MCF 10A (cell line): ENCODE measurements around the gene ABCF2. TPM values are rescaled to one million over a fixed set of nuclear protein-coding genes. Genes with fewer than 3 reads are reported as not detected.
A peak's percentile ranks its signal among the peaks of the same experiment; 100 is the strongest.

ENCODE experiments used
- BruUV-seq: library from RNA; stranded (reverse); fragments of 400-500 nt; replicated peaks from 2 replicates; lab custom pipeline; 2021; lab: Mats Ljungman, UMichigan
- CTCF ChIA-PET: fragments of 300-600 bp; sonication (Branson Sonifier 250); formaldehyde crosslinking; extraction: SDS; loops from one replicate; lab custom pipeline; 2021; ENCODE audit warnings: antibody characterized with exemption, inconsistent platforms; lab: Yijun Ruan, JAX
- POLR2A ChIA-PET: fragments of 300-600, 350-650 bp; sonication (Branson Sonifier 250); formaldehyde crosslinking; extraction: SDS; loops from one replicate; lab custom pipeline; 2020; ENCODE audit warnings: antibody characterized with exemption, inconsistent platforms; lab: Yijun Ruan, JAX
- DNase-seq: peaks from one replicate; pipeline ENCODE4 v3.0.0-alpha.2; 2018; ENCODE audit not compliant: unreplicated experiment
- H3K27ac Mint-ChIP-seq: one replicate; pipeline ENCODE4 v1.8.0; 2022; ENCODE audit warnings: mild to moderate bottlenecking, low read depth, mixed read lengths; ENCODE audit not compliant: unreplicated experiment
- H3K27me3 Mint-ChIP-seq: one replicate; pipeline ENCODE4 v1.8.0; 2022; ENCODE audit warnings: mixed read lengths; ENCODE audit not compliant: insufficient read depth, unreplicated experiment
- H3K36me3 Mint-ChIP-seq: one replicate; pipeline ENCODE4 v1.8.0; 2022; ENCODE audit warnings: mild to moderate bottlenecking, moderate library complexity, mixed read lengths; ENCODE audit not compliant: insufficient read depth, unreplicated experiment
- H3K4me1 Mint-ChIP-seq: one replicate; pipeline ENCODE4 v1.8.0; 2022; ENCODE audit warnings: mixed read lengths; ENCODE audit not compliant: insufficient read depth, unreplicated experiment
- H3K4me3 Mint-ChIP-seq: one replicate; pipeline ENCODE4 v1.8.0; 2022; ENCODE audit warnings: mild to moderate bottlenecking, moderate library complexity, mixed read lengths; ENCODE audit not compliant: unreplicated experiment
- H3K9me3 Mint-ChIP-seq: one replicate; pipeline ENCODE4 v1.8.0; 2022; ENCODE audit warnings: mixed read lengths; ENCODE audit not compliant: unreplicated experiment
- intact Hi-C: fragments of 100-400 bp; cut with micrococcal nuclease; formaldehyde crosslinking; loops from 2 replicates; pipeline ENCODE4 v1.14.1; 2022
- total RNA-seq: library from RNA; stranded (reverse); gene quantifications from 2 replicates; pipeline ENCODE4 v1.2.3, GENCODE V29; 2022
- TF ChIP-seq, protein P1 (sequence below): fragments of 200-600 bp; IDR thresholded peaks from one replicate; pipeline ENCODE4 v1.8.0; 2022; ENCODE audit warnings: antibody characterized with exemption, mild to moderate bottlenecking; ENCODE audit not compliant: unreplicated experiment

The ABCF2 gene
- total RNA-seq, 1 experiment from 2014 or later, result 72.4 TPM

GRCh38 chr7:151175793-151176311 lies 51.2 kb downstream of the ABCF2 start:
- Mint-ChIP-seq H3K4me1 (no peaks in the 10 kb centered on the region), H3K9me3 (no peaks in the 10 kb centered on the region), H3K27ac (peak overlapping the region; percentile 83), H3K27me3 (peaks cover 80% of the 10 kb centered on the region), H3K36me3 (no peaks in the 10 kb centered on the region), H3K4me3 (no peak overlapping the region)
- no peak for DNase-seq
- CTCF ChIA-PET, result interaction anchor here (0.6 to 1.3 kb wide), 5 partner anchors 12 to 123 kb away, joined by 3 read pairs; no protein-coding TSS in a partner anchor
- TF ChIP-seq, protein P1, sequence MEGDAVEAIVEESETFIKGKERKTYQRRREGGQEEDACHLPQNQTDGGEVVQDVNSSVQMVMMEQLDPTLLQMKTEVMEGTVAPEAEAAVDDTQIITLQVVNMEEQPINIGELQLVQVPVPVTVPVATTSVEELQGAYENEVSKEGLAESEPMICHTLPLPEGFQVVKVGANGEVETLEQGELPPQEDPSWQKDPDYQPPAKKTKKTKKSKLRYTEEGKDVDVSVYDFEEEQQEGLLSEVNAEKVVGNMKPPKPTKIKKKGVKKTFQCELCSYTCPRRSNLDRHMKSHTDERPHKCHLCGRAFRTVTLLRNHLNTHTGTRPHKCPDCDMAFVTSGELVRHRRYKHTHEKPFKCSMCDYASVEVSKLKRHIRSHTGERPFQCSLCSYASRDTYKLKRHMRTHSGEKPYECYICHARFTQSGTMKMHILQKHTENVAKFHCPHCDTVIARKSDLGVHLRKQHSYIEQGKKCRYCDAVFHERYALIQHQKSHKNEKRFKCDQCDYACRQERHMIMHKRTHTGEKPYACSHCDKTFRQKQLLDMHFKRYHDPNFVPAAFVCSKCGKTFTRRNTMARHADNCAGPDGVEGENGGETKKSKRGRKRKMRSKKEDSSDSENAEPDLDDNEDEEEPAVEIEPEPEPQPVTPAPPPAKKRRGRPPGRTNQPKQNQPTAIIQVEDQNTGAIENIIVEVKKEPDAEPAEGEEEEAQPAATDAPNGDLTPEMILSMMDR, result no peak
- intact Hi-C loops, result no loop called here
- POLR2A ChIA-PET, result no interaction called here
- no TSS peak for BruUV-seq

DNA sequence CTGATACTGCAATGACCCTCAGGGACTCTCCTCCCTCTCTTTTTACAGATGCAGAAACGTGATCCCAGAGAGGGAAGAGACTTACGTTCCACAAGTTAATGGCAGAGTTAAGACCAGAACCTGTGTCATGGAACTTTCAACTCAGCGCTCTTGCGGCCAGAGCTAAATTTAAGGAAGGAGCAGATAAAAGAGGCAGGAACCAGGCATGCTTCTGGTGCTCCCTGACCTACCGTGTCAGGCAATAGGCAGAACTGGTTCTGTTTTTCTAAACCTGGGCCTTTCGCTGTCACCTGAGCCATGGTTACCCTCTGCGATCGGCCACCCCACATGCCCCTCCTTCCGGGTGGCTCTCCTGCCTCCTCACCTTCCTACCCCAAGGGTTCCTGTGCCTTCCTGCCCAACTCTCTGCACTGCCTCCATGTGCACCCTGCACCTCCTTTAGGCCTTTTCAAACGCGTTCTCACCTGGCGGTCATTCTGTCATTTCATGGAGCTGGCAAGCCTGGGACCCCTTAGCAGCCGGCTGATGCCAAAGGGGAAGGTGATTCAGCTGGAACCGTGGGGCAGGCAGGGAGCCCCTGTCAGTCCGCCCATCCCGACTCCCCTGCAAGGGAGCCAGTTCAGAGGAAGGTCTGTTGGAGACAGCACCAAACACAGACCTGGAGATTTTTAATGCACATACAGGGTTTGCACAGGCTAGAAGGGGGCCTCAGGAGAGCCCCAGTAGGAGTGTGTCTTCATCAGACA lies 51.8 kb downstream of the ABCF2 start:
- CTCF ChIA-PET, result interaction anchor here (0.6 to 1.1 kb wide), 2 partner anchors 11 to 123 kb away, joined by 3 read pairs; no protein-coding TSS in a partner anchor
- POLR2A ChIA-PET, result no interaction called here
- DNase-seq, result no peak
- intact Hi-C loops, result no loop called here
- BruUV-seq, result no TSS peak
- H3K4me1 Mint-ChIP-seq, result no peaks in the 10 kb centered on the region
- no peaks in the 10 kb centered on the region for H3K36me3 Mint-ChIP-seq
- no peak overlapping the region for H3K4me3 Mint-ChIP-seq
- peak overlapping the region; percentile 83 for H3K27ac Mint-ChIP-seq
- TF ChIP-seq, protein P1, result no peak
- peaks cover 74% of the 10 kb centered on the region for H3K27me3 Mint-ChIP-seq
- no peaks in the 10 kb centered on the region for H3K9me3 Mint-ChIP-seq

DNA sequence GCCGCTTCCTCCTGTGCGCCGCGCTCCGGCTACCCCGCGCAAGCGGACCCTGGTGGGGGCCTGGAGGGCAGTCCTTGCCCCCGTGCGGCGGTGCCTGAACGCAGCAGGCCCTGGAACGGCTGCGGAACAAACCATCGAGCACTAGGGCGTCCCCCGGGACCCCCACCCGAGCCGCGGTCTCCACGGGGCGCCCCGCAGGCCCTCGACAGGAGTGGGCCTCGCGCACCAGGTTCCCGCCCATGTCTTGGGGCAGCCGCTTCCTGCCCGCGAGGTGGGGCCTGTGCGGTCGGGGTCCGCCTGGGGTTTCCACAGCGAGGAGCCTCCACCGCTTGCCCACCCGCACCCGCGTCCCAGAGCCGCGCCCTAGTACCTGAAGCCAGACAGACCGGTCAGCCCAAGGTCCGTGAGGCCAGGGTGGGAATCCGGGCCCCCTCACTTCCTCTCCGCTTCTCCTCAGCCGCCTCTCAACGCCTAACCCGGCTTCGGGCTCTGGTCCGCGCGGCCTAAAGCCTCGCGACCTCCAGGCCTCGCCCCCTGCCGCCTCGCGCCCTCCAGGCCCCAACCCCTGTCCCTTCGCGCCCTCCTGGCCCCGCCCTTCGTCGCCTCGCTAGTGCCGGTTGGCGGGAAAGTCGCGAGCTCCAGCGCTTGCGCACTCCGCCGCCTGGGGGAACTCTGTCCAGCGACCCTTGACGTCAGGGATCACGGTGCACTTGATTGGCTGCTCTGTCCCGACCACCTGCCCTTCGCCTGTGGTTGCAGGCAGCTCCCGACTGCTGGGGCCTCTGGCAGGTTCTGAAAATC lies 52.6 kb downstream of the ABCF2 start:
- Mint-ChIP-seq H3K4me3 (no peak overlapping the region), H3K36me3 (no peaks in the 10 kb centered on the region), H3K27me3 (peaks cover 73% of the 10 kb centered on the region), H3K9me3 (no peaks in the 10 kb centered on the region), H3K27ac (no peak overlapping the region), H3K4me1 (no peaks in the 10 kb centered on the region)
- CTCF ChIA-PET, result no interaction called here
- no peak for DNase-seq
- TF ChIP-seq, protein P1, result no peak
- intact Hi-C loops, result no loop called here
- no TSS peak for BruUV-seq
- POLR2A ChIA-PET, result no interaction called here
